ENCODE results near the gene TMOD4.

Gene TMOD4

DNA sequence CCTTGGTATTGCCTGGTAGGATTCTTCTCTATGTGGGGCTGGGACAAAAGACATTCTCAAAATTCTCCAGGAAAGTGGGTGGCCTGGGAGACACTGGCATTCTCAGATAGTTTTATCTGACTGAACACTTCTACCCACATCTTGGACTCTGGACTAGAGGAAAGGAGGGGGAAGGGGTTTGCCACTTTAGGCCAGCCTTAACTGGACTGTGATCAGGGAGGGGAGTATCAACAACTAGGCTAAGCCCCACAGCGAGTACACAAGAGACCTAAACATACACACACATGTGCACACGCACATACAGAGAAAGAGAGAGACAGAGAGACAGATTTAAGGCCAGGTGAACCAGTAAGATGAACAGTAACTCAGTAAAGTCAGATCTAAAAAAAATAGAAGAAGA lies 28.1 kb downstream of the TMOD4 start:
- H3K36me3 ChIP-seq (replicated peaks in 1 of 2; ENCODE audit: control insufficient read depth in 2 of 2, insufficient read depth in 2 of 2, low read length in 2 of 2) = peaks cover 0 to 2% of the 10 kb centered on the region in 2 donors
- H3K27me3 ChIP-seq (ENCODE audit: control insufficient read depth in 3 of 3, insufficient read depth in 3 of 3, low read depth in 1 of 3, low read length in 3 of 3) = peaks cover 0 to 4% (median 0%) of the 10 kb centered on the region in 3 experiments
- no CpG with 5 or more reads among the region's 2 CpGs for WGBS, 2 donors (ENCODE audit: extremely low coverage in 2 of 2, insufficient read length in 2 of 2, insufficient replicate concordance in 1 of 2)
- H3K9ac ChIP-seq (ENCODE audit: low read depth, low read length, poor library complexity) = no peak overlapping the region
- peaks cover 27 to 32% of the 10 kb centered on the region in 2 donors for H3K4me1 ChIP-seq (ENCODE audit: control insufficient read depth in 2 of 2, insufficient read depth in 1 of 2, low read depth in 1 of 2, low read length in 2 of 2)
- no peak overlapping the region for H4K91ac ChIP-seq (ENCODE audit: low read depth, low read length, poor library complexity)
- peak overlapping the region; percentile 97 for H2AFZ ChIP-seq (ENCODE audit: low read length)
- H2BK15ac ChIP-seq (ENCODE audit: low read length) = no peak overlapping the region
- H3K79me1 ChIP-seq (ENCODE audit: low read depth, low read length) = no peaks in the 10 kb centered on the region
- no peaks in the 10 kb centered on the region for H3K9me3 ChIP-seq (replicated peaks in 1 of 2; ENCODE audit: control insufficient read depth in 2 of 2, insufficient read depth in 1 of 2, low read depth in 1 of 2, low read length in 2 of 2)
- H3K14ac ChIP-seq (ENCODE audit: low read length) = no peak overlapping the region
- no peak overlapping the region for H4K8ac ChIP-seq (ENCODE audit: low read depth, low read length)
- H2BK5ac ChIP-seq (ENCODE audit: low read length) = no peak overlapping the region
- no peak overlapping the region for H2BK120ac ChIP-seq (ENCODE audit: low read depth, low read length)
- no peak overlapping the region for H2AK5ac ChIP-seq (ENCODE audit: low read depth, low read length)
- no peak for DNase-seq (ENCODE audit: low spot score)
- no peak overlapping the region for H3K4ac ChIP-seq (ENCODE audit: low read length)
- no peak overlapping the region for H3K23ac ChIP-seq (ENCODE audit: low read depth, low read length, poor library complexity)
- H3K4me2 ChIP-seq (ENCODE audit: insufficient read depth, low read length, poor library complexity, severe bottlenecking) = no peak overlapping the region
- H3K27ac ChIP-seq (replicated peaks; ENCODE audit: low read length) = no peak overlapping the region
- H3K18ac ChIP-seq (ENCODE audit: low read length) = no peak overlapping the region
- H3K4me3 ChIP-seq (ENCODE audit: low read length in 2 of 2) = no peak overlapping the region
- no peak overlapping the region for H2BK12ac ChIP-seq (ENCODE audit: low read length)

DNA sequence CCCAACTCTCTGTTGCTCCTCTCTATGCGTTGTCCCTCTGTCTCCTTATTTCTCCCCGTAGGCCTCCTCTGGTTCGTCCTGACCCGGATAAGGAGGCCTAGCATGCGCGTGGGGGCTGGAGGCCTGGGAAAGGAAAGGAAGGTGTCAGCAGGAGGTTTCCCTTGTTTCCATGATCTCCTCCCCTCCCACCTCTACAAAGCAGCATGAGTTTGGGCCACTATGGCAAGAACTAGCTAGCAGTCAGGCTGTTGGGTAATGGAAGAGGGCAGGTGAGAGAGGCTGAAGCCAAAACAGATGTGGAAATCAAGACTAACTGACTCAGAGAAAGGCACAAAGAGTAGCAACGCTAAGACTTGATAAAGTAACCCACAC lies 28.7 kb downstream of the TMOD4 start:
- Histone ChIP-seq H2BK5ac (ENCODE audit: low read length) (no peak overlapping the region), H3K4me1 (ENCODE audit: control insufficient read depth in 2 of 2, insufficient read depth in 1 of 2, low read depth in 1 of 2, low read length in 2 of 2) (peaks cover 29 to 33% of the 10 kb centered on the region in 2 donors), H4K91ac (ENCODE audit: low read depth, low read length, poor library complexity) (no peak overlapping the region), H2AFZ (ENCODE audit: low read length) (peak overlapping the region; percentile 97), H3K9me3 (replicated peaks in 1 of 2; ENCODE audit: control insufficient read depth in 2 of 2, insufficient read depth in 1 of 2, low read depth in 1 of 2, low read length in 2 of 2) (no peaks in the 10 kb centered on the region), H3K27me3 (ENCODE audit: control insufficient read depth in 3 of 3, insufficient read depth in 3 of 3, low read depth in 1 of 3, low read length in 3 of 3) (peaks cover 0 to 4% (median 0%) of the 10 kb centered on the region in 3 experiments), H3K27ac (replicated peaks; ENCODE audit: low read length) (no peak overlapping the region), H3K9ac (ENCODE audit: low read depth, low read length, poor library complexity) (peak overlapping the region; percentile 88), H2BK15ac (ENCODE audit: low read length) (no peak overlapping the region), H3K4me2 (ENCODE audit: insufficient read depth, low read length, poor library complexity, severe bottlenecking) (peak overlapping the region; percentile 97), H3K4me3 (ENCODE audit: low read length in 2 of 2) (peak overlapping the region; percentile 75 to 89), H3K14ac (ENCODE audit: low read length) (no peak overlapping the region), H3K4ac (ENCODE audit: low read length) (no peak overlapping the region), H3K36me3 (replicated peaks in 1 of 2; ENCODE audit: control insufficient read depth in 2 of 2, insufficient read depth in 2 of 2, low read length in 2 of 2) (peaks cover 2 to 7% of the 10 kb centered on the region in 2 donors), H4K8ac (ENCODE audit: low read depth, low read length) (no peak overlapping the region), H2BK120ac (ENCODE audit: low read depth, low read length) (no peak overlapping the region), H2AK5ac (ENCODE audit: low read depth, low read length) (no peak overlapping the region), H3K18ac (ENCODE audit: low read length) (no peak overlapping the region), H2BK12ac (ENCODE audit: low read length) (no peak overlapping the region), H3K23ac (ENCODE audit: low read depth, low read length, poor library complexity) (peak overlapping the region; percentile 38), H3K79me1 (ENCODE audit: low read depth, low read length) (no peaks in the 10 kb centered on the region)
- no CpG with 5 or more reads among the region's 7 CpGs for WGBS, 2 donors (ENCODE audit: extremely low coverage in 2 of 2, insufficient read length in 2 of 2, insufficient replicate concordance in 1 of 2)
- DNase-seq (ENCODE audit: low spot score) = no peak

DNA sequence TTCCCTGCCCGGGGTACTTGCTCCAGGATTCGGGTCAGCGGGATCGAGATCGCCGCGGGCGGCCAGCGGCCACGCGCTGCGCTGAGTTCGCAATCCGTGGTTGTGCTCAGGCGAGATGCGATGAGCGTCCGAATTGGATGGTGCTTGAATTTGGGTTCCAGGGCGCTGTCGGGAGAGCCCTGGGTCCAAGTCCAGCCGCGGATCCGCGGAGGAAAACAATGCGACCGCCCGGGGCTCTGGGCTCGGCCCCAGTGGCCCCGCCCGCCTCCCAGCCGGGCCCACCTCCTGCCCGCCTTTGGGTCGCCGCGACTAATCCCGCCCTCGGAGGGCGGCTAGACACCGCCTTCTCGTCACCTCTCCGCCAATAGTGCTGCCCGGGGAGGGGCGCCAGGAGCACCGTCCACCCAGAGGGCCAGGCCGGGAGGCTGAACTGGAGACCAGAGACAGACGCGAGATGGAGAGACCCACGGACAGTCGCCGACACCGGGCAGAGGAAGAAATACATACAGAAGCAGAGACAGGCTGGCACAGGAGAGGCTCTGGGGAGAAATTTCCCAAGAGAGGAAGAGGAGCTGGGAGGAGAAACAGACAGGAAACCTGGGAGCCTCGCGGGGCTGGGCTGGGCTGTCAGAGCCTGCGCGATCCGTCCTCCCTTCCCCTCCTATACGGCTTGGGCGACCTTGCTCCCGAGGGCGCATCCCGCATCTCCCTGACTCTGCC lies 29.2 kb downstream of the TMOD4 start, which contains the start of gene SEMA6C:
Gene SEMA6C (minus strand): TSS at position 220 of the 720 bp plus-strand sequence. CDS start 4,010 bp downstream, outside the sequence.
- no CpG with 5 or more reads among the region's 61 CpGs for WGBS, 2 donors (ENCODE audit: extremely low coverage in 2 of 2, insufficient read length in 2 of 2, insufficient replicate concordance in 1 of 2)

DNA sequence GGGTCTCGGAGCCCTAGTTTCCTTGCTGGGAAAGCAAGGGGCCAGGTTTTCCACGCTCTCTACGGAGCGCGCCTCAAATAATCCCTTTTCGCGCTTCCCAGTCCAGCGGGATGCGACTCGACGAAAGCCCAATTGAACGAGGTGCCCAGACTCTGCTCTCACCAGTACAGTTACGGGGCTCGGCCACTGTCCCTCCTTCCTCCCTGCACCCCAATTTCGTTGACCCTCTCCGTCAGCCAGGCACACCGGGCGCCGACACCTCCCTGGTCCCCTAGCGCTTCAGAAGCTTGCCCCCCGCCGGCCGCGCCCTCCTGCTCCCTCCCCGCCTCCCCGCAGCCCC lies 29.7 kb downstream of the TMOD4 start:
- Histone ChIP-seq H2BK15ac (ENCODE audit: low read length) (no peak overlapping the region), H3K23ac (ENCODE audit: low read depth, low read length, poor library complexity) (peak overlapping the region; percentile 87), H3K79me1 (ENCODE audit: low read depth, low read length) (no peaks in the 10 kb centered on the region), H3K27me3 (ENCODE audit: control insufficient read depth in 3 of 3, insufficient read depth in 3 of 3, low read depth in 1 of 3, low read length in 3 of 3) (peaks cover 0 to 4% (median 0%) of the 10 kb centered on the region in 3 experiments), H3K4me1 (ENCODE audit: control insufficient read depth in 2 of 2, insufficient read depth in 1 of 2, low read depth in 1 of 2, low read length in 2 of 2) (peaks cover 29 to 33% of the 10 kb centered on the region in 2 donors), H3K27ac (replicated peaks; ENCODE audit: low read length) (no peak overlapping the region), H3K9ac (ENCODE audit: low read depth, low read length, poor library complexity) (peak overlapping the region; percentile 98), H2AFZ (ENCODE audit: low read length) (peak overlapping the region; percentile 97), H4K91ac (ENCODE audit: low read depth, low read length, poor library complexity) (no peak overlapping the region), H2BK120ac (ENCODE audit: low read depth, low read length) (no peak overlapping the region), H3K14ac (ENCODE audit: low read length) (peak overlapping the region; percentile 49), H3K4me3 (ENCODE audit: low read length in 2 of 2) (peak overlapping the region; percentile 89 to 99), H2BK5ac (ENCODE audit: low read length) (peak overlapping the region; percentile 7), H3K4me2 (ENCODE audit: insufficient read depth, low read length, poor library complexity, severe bottlenecking) (peak overlapping the region; percentile 90), H3K18ac (ENCODE audit: low read length) (peak overlapping the region; percentile 90), H3K36me3 (replicated peaks in 1 of 2; ENCODE audit: control insufficient read depth in 2 of 2, insufficient read depth in 2 of 2, low read length in 2 of 2) (peaks cover 2 to 12% of the 10 kb centered on the region in 2 donors), H2BK12ac (ENCODE audit: low read length) (no peak overlapping the region), H3K4ac (ENCODE audit: low read length) (no peak overlapping the region), H2AK5ac (ENCODE audit: low read depth, low read length) (peak overlapping the region; percentile 23), H3K9me3 (replicated peaks in 1 of 2; ENCODE audit: control insufficient read depth in 2 of 2, insufficient read depth in 1 of 2, low read depth in 1 of 2, low read length in 2 of 2) (no peaks in the 10 kb centered on the region), H4K8ac (ENCODE audit: low read depth, low read length) (no peak overlapping the region)
- WGBS, 2 donors (ENCODE audit: extremely low coverage in 2 of 2, insufficient read length in 2 of 2, insufficient replicate concordance in 1 of 2) = no CpG with 5 or more reads among the region's 26 CpGs
- DNase-seq (ENCODE audit: low spot score) = no peak

More for the DNA sequence above, 29.2 kb downstream of the TMOD4 start, which contains the start of gene SEMA6C:
- Histone ChIP-seq H2AK5ac (ENCODE audit: low read depth, low read length) (peak within 1 kb of the TSS; percentile 23), H2BK5ac (ENCODE audit: low read length) (peak within 1 kb of the TSS; percentile 7), H3K18ac (ENCODE audit: low read length) (peak within 1 kb of the TSS; percentile 90), H2BK12ac (ENCODE audit: low read length) (no peak within 1 kb of the TSS), H3K9me3 (replicated peaks in 1 of 2; ENCODE audit: control insufficient read depth in 2 of 2, insufficient read depth in 1 of 2, low read depth in 1 of 2, low read length in 2 of 2) (no peaks in the 10 kb centered on the region), H2AFZ (ENCODE audit: low read length) (peak within 1 kb of the TSS; percentile 97), H3K4me2 (ENCODE audit: insufficient read depth, low read length, poor library complexity, severe bottlenecking) (peak within 1 kb of the TSS; percentile 97), H2BK120ac (ENCODE audit: low read depth, low read length) (no peak within 1 kb of the TSS), H3K36me3 (replicated peaks in 1 of 2; ENCODE audit: control insufficient read depth in 2 of 2, insufficient read depth in 2 of 2, low read length in 2 of 2) (peaks cover 2 to 10% of the 10 kb centered on the region in 2 donors), H3K4ac (ENCODE audit: low read length) (no peak within 1 kb of the TSS), H3K4me1 (ENCODE audit: control insufficient read depth in 2 of 2, insufficient read depth in 1 of 2, low read depth in 1 of 2, low read length in 2 of 2) (peaks cover 29 to 33% of the 10 kb centered on the region in 2 donors), H3K4me3 (ENCODE audit: low read length in 2 of 2) (peak within 1 kb of the TSS; percentile 89 to 99), H3K23ac (ENCODE audit: low read depth, low read length, poor library complexity) (peak within 1 kb of the TSS; percentile 87), H4K91ac (ENCODE audit: low read depth, low read length, poor library complexity) (no peak within 1 kb of the TSS), H3K14ac (ENCODE audit: low read length) (peak within 1 kb of the TSS; percentile 49), H2BK15ac (ENCODE audit: low read length) (no peak within 1 kb of the TSS), H3K79me1 (ENCODE audit: low read depth, low read length) (no peaks in the 10 kb centered on the region), H4K8ac (ENCODE audit: low read depth, low read length) (no peak within 1 kb of the TSS), H3K27me3 (ENCODE audit: control insufficient read depth in 3 of 3, insufficient read depth in 3 of 3, low read depth in 1 of 3, low read length in 3 of 3) (peaks cover 0 to 4% (median 0%) of the 10 kb centered on the region in 3 experiments), H3K27ac (replicated peaks; ENCODE audit: low read length) (no peak within 1 kb of the TSS), H3K9ac (ENCODE audit: low read depth, low read length, poor library complexity) (peak within 1 kb of the TSS; percentile 98)
- DNase-seq (ENCODE audit: low spot score) = peak; percentile 84

Measured in neuronal stem cell (in vitro differentiated cells).